ENCODE results near the gene MT2A. TPM values are rescaled to one million over a fixed set of nuclear protein-coding genes. Genes with fewer than 3 reads are reported as not detected.

The MT2A gene
- total RNA-seq, 4 donors from 2014 or later, result 68.8 to 459 (median 89.3) TPM

DNA sequence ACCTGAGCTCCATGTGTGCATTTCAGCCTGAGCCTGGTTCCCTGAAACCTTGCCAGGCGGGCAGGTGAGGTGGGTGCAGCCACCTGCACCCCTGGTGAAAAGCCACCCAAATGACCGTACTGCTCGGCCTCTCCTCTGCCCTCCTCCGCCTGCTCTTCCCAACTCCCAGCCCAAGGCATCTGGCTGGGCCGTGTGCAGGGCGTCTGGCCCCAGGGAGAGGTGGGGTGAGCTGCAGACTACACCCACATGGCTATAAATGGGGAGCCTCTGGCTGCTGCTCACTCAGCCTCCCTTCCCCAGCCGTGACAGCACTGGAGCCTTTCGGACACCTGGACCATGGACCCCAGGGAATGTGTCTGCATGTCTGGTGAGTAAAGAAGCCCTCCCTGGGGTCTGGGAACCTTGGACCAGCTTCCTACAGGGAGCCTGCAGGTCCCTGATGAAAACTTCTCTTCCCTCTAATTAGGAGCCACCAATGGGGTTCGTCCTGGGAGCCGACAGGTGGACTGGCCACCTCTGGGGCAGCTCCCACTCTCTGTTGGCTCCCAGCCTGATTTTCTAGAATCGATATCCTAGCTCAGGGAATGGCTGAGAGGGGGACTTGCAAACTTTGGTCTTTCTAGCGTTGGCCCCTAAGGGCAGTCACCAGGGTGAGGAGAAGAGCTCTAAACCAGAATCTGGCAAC is 43.4 kb upstream of the MT2A start, which contains the start of gene MT4:
TSS of gene MT4 (plus strand) at position 281 of the 685 bp plus-strand sequence. CDS start at position 337, 56 bp downstream.
- Histone ChIP-seq H3K4me1 (no peaks in the 10 kb centered on the region), H3K27ac (no peak within 1 kb of the TSS), H3K4me3 (no peak within 1 kb of the TSS), H3K9me3 (no peaks in the 10 kb centered on the region), H3K36me3 (no peaks in the 10 kb centered on the region), H3K27me3 (no peaks in the 10 kb centered on the region)
- no peak for DNase-seq
- TF ChIP-seq, protein P1, sequence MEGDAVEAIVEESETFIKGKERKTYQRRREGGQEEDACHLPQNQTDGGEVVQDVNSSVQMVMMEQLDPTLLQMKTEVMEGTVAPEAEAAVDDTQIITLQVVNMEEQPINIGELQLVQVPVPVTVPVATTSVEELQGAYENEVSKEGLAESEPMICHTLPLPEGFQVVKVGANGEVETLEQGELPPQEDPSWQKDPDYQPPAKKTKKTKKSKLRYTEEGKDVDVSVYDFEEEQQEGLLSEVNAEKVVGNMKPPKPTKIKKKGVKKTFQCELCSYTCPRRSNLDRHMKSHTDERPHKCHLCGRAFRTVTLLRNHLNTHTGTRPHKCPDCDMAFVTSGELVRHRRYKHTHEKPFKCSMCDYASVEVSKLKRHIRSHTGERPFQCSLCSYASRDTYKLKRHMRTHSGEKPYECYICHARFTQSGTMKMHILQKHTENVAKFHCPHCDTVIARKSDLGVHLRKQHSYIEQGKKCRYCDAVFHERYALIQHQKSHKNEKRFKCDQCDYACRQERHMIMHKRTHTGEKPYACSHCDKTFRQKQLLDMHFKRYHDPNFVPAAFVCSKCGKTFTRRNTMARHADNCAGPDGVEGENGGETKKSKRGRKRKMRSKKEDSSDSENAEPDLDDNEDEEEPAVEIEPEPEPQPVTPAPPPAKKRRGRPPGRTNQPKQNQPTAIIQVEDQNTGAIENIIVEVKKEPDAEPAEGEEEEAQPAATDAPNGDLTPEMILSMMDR (IDR thresholded peaks at IDR 0.05), result no peak
- TF ChIP-seq EP300 (IDR thresholded peaks at IDR 0.05; ENCODE audit: low read depth), result no peak
- intact Hi-C loops (cut with DNase I; ENCODE audit: low total_unique reads) (no loop called here), in situ Hi-C loops (cut with MboI; ENCODE audit: low pct_ligation_motif_present in 1 of 4, low pct_unique_long_range_greater_than_20kb in 1 of 4, low sequenced_read_pairs in 3 of 4) (no loop called here)
- WGBS, 2 donors (ENCODE audit: low coverage in 1 of 2), result 81% methylated on average over 10 of the region's 12 CpGs; no CpG with 5 or more reads in 1 of the 2 donors

DNA sequence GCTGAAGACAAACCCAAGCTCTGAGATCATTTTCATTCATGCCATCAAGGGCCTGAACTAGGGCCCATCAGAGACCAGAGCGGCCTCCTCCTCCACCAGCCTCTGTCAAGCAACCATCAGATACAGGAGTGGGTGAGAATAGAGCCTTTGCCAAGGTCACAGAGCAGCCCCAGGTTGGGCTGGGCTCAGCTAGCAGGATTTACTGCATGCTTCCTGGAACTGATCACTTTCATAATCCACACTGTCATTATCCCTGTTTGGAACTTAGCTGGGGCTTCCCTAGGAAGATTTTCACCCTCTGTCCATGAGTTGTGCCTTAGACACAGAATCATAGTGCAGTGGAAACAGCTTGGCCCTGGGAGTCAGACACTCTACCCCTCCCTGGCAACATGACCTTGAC is 38.4 kb upstream of the MT2A start:
- Histone ChIP-seq H3K9me3 (no peaks in the 10 kb centered on the region), H3K4me3 (no peak overlapping the region), H3K36me3 (no peaks in the 10 kb centered on the region), H3K4me1 (no peaks in the 10 kb centered on the region), H3K27me3 (no peaks in the 10 kb centered on the region), H3K27ac (no peak overlapping the region)
- no peak for DNase-seq
- 93% methylated on average over 1 of the region's 1 CpG; no CpG with 5 or more reads in 1 of the 2 donors for WGBS, 2 donors (ENCODE audit: low coverage in 1 of 2)
- no peak for TF ChIP-seq EP300 (IDR thresholded peaks at IDR 0.05; ENCODE audit: low read depth)
- TF ChIP-seq, protein P1 (IDR thresholded peaks at IDR 0.05), result no peak
- TF ChIP-seq POLR2A (IDR thresholded peaks at IDR 0.05), result no peak
- no peak for TF ChIP-seq POLR2AphosphoS5 (IDR thresholded peaks at IDR 0.05)
- in situ Hi-C loops (cut with MboI; ENCODE audit: low pct_ligation_motif_present in 1 of 4, low pct_unique_long_range_greater_than_20kb in 1 of 4, low sequenced_read_pairs in 3 of 4) (loop anchor here in 1 of 4 donors (10.0 kb wide), 1 partner anchor 135 kb away; no protein-coding TSS in a partner anchor), intact Hi-C loops (cut with DNase I; ENCODE audit: low total_unique reads) (no loop called here)

DNA sequence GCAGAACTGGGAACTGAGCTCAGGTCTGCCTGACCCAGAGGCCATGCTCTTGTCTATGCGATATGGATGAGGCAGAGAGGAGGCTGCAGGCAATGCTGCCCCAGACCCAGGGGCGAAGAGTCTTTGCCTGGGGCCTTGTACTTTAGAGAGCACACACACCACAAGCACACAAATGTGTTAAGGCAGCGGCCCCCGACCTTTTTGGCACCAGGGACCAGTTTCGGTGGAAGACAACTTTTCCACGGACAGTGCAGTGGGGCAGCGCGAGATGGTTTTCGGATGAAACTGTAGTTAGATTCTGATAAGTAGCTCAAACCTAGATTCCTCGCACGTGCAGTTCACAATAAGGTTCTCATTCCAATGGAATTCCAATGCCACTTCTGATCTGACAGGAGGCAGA is 36.9 kb upstream of the MT2A start:
- no peaks in the 10 kb centered on the region for H3K4me1 ChIP-seq
- no peak overlapping the region for H3K4me3 ChIP-seq
- in situ Hi-C loops (cut with MboI; ENCODE audit: low pct_ligation_motif_present in 1 of 4, low pct_unique_long_range_greater_than_20kb in 1 of 4, low sequenced_read_pairs in 3 of 4), result loop anchor here in 1 of 4 donors (10.0 kb wide), 1 partner anchor 133 kb away; no protein-coding TSS in a partner anchor
- 92% methylated on average over 11 of the region's 11 CpGs; no CpG with 5 or more reads in 1 of the 2 donors for WGBS, 2 donors (ENCODE audit: low coverage in 1 of 2)
- no peak for DNase-seq
- no peaks in the 10 kb centered on the region for H3K27me3 ChIP-seq
- H3K36me3 ChIP-seq, result no peaks in the 10 kb centered on the region
- intact Hi-C loops (cut with DNase I; ENCODE audit: low total_unique reads), result no loop called here
- no peak overlapping the region for H3K27ac ChIP-seq
- TF ChIP-seq POLR2A (IDR thresholded peaks at IDR 0.05), result no peak
- TF ChIP-seq POLR2AphosphoS5 (IDR thresholded peaks at IDR 0.05), result no peak
- TF ChIP-seq, protein P1 (IDR thresholded peaks at IDR 0.05), result no peak
- TF ChIP-seq EP300 (IDR thresholded peaks at IDR 0.05; ENCODE audit: low read depth), result no peak
- no peaks in the 10 kb centered on the region for H3K9me3 ChIP-seq

DNA sequence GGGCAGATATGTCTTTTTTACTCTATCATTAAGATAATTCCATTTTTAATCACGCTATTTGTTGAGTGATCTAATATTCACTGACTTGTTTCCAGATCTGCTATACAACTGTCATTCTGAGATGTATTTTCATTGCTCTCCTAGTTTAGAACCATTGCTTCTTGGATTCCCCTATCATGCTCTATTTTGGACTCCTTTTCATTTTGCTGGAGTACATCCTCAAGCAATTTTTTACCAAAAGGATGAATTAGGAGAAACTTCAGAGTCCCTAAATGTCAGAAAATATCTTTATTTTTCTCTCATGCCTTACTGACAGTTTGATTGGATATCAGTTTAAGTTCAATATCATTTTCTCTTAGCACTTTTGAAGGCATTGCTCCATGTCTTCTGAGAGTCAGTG is 33.8 kb upstream of the MT2A start:
- in situ Hi-C loops (cut with MboI; ENCODE audit: low pct_ligation_motif_present in 1 of 4, low pct_unique_long_range_greater_than_20kb in 1 of 4, low sequenced_read_pairs in 3 of 4) (loop anchor here in 2 of 4 donors (5.0 to 10.0 kb wide), 2 partner anchors 130 to 133 kb away; no protein-coding TSS in a partner anchor), intact Hi-C loops (cut with DNase I; ENCODE audit: low total_unique reads) (loop anchor here (5.0 kb wide), 1 partner anchor 128 kb away; no protein-coding TSS in a partner anchor)
- H3K4me3 ChIP-seq, result no peak overlapping the region
- H3K27ac ChIP-seq, result no peak overlapping the region
- no peak for TF ChIP-seq POLR2A (IDR thresholded peaks at IDR 0.05)
- no peak for TF ChIP-seq POLR2AphosphoS5 (IDR thresholded peaks at IDR 0.05)
- TF ChIP-seq, protein P1 (IDR thresholded peaks at IDR 0.05), result no peak
- no peak for TF ChIP-seq EP300 (IDR thresholded peaks at IDR 0.05; ENCODE audit: low read depth)
- H3K9me3 ChIP-seq, result no peaks in the 10 kb centered on the region
- 78 to 88% methylated on average over 1 of the region's 1 CpG for WGBS, 2 donors (ENCODE audit: low coverage in 1 of 2)
- no peaks in the 10 kb centered on the region for H3K4me1 ChIP-seq
- no peak for DNase-seq
- H3K36me3 ChIP-seq, result no peaks in the 10 kb centered on the region
- H3K27me3 ChIP-seq, result no peaks in the 10 kb centered on the region

All from transverse colon (tissue), 4 donors.